NT2/D1 (cell line): ENCODE measurements around the gene BTNL3.
"Not testable (repeated sequence)": the region's sequence is repeated elsewhere in the genome, so short reads cannot be mapped to it uniquely, and the experiment has no call there.

Source experiments
- DNase-seq: peaks from one replicate; pipeline ENCODE4 v3.0.0-alpha.2; 2011; ENCODE audit warnings: low read depth, low spot score
- H3K27me3 ChIP-seq: 2 replicates; pipeline ENCODE4 v1.6.0; 2011; ENCODE audit warnings: mild to moderate bottlenecking; ENCODE audit not compliant: insufficient read length, insufficient read depth
- H3K36me3 ChIP-seq: 2 replicates; pipeline ENCODE4 v1.6.1; 2011; ENCODE audit warnings: mild to moderate bottlenecking, low read length, mixed read lengths; ENCODE audit not compliant: insufficient read depth, insufficient read length
- H3K4me1 ChIP-seq: 2 replicates; pipeline ENCODE4 v1.5.1; 2011; ENCODE audit not compliant: insufficient read depth, insufficient read length
- H3K4me3 ChIP-seq: 2 replicates; pipeline ENCODE4 v1.5.1; 2011; ENCODE audit warnings: low read depth; ENCODE audit not compliant: insufficient read length
- H3K9ac ChIP-seq: 2 replicates; pipeline ENCODE4 v1.6.0; 2011; ENCODE audit warnings: low read depth; ENCODE audit not compliant: insufficient read length
- H3K9me3 ChIP-seq: 2 replicates; pipeline ENCODE4 v1.5.1; 2011; ENCODE audit warnings: mild to moderate bottlenecking, low read length; ENCODE audit not compliant: insufficient read depth
- SUZ12 ChIP-seq: IDR thresholded peaks from 2 replicates; pipeline ENCODE4 v1.6.1; 2011; ENCODE audit not compliant: insufficient read length, insufficient read depth; ENCODE audit errors: extremely low read depth
- YY1 ChIP-seq: IDR thresholded peaks from 2 replicates; pipeline ENCODE4 v1.6.1; 2011; ENCODE audit not compliant: insufficient read length, insufficient read depth
- ZNF274 ChIP-seq: IDR thresholded peaks from 2 replicates; pipeline ENCODE4 v1.6.1; 2011; ENCODE audit warnings: mild to moderate bottlenecking, low read depth, low read length

The BTNL3 gene

DNA sequence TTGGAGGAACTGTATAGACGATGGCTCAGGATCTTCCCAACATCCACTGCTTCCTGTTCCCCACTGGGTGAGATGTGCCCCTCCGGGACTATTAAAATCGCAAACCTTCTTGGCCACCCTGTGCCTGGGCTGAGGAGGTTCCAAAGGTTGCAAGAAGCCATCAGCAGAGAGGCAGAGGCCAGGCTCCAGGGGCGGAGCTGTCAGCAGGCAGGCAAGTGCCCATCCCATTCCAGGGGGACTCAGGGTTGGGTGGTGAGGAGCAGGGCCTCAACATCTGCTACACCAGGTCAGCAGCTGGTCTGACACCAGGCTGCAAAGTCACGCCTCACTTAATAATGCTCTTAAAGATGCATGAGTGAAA lies 2.2 kb downstream of the BTNL3 start:
- Histone ChIP-seq H3K27me3 (no peaks in the 10 kb centered on the region), H3K4me1 (no peaks in the 10 kb centered on the region), H3K4me3 (no peak overlapping the region), H3K9me3 (0 out of 2 replicates have a peak, but pooled peaks cover 4% of the 10 kb centered on the region), H3K36me3 (no peaks in the 10 kb centered on the region), H3K9ac (no peak overlapping the region)
- no peak for DNase-seq
- TF ChIP-seq YY1, result no peak
- no peak for TF ChIP-seq SUZ12
- no peak for TF ChIP-seq ZNF274

DNA sequence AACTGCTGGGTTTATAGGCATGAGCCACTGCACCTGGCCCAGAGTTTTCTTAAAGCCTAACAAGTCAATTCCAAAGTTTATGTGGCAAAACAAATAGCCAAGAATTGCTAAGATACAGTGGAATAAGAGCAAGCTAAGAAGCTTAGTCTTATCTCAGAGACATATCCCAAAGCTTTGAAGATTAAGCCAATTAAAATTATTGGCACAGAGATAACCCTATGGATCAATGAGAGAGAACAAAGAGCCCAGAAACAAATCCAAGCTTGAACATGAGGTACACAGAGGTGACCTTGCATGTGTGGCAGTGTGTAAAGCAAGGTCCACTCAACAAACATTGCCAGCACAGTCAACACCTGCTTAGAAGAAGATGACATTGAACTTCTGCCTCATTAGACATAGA lies 13.3 kb downstream of the BTNL3 start:
- Histone ChIP-seq H3K9ac (no peak overlapping the region), H3K27me3 (no peaks in the 10 kb centered on the region), H3K4me3 (no peak overlapping the region), H3K9me3 (no peaks in the 10 kb centered on the region), H3K36me3 (no peaks in the 10 kb centered on the region), H3K4me1 (no peaks in the 10 kb centered on the region)
- DNase-seq, result no peak
- TF ChIP-seq ZNF274, result no peak
- no peak for TF ChIP-seq SUZ12
- TF ChIP-seq YY1, result no peak

DNA sequence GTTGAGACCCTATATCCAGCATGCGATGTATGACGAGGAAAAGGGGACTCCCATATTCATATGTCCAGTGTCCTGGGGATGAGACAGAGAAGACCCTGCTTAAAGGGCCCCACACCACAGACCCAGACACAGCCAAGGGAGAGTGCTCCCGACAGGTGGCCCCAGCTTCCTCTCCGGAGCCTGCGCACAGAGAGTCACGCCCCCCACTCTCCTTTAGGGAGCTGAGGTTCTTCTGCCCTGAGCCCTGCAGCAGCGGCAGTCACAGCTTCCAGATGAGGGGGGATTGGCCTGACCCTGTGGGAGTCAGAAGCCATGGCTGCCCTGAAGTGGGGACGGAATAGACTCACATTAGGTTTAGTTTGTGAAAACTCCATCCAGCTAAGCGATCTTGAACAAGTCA lies 17.1 kb downstream of the BTNL3 start:
- Histone ChIP-seq H3K9ac (no peak overlapping the region), H3K4me1 (peaks cover 3% of the 10 kb centered on the region), H3K27me3 (no peaks in the 10 kb centered on the region), H3K9me3 (no peaks in the 10 kb centered on the region), H3K36me3 (no peaks in the 10 kb centered on the region), H3K4me3 (no peak overlapping the region)
- DNase-seq, result no peak
- TF ChIP-seq SUZ12 (no peak), YY1 (no peak), ZNF274 (no peak)

DNA sequence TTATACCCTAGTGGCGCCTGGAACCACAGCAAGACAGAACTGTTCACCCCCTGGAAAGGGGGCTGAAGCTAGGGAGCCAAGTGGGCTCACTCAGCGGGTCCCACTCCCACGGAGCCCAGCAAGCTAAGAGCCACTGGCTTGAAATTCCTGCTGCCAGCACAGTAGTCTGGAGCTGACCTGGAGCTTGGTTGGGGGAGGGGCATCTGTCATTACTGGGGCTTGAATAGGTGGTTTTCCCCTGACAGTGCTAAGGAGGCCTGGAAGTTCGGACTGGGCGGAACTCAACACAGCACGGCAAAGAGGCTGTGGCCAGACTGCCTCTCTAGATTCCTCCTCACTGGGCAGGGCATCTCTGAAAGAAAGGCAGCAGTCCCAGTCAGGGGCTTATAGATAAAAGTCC lies 19.5 kb downstream of the BTNL3 start:
- H3K9me3 ChIP-seq, result no peaks in the 10 kb centered on the region
- H3K36me3 ChIP-seq, result no peaks in the 10 kb centered on the region
- peaks cover 3% of the 10 kb centered on the region for H3K4me1 ChIP-seq
- no peak overlapping the region for H3K9ac ChIP-seq
- no peak for DNase-seq
- TF ChIP-seq ZNF274 (no peak), SUZ12 (no peak), YY1 (no peak)
- no peak overlapping the region for H3K4me3 ChIP-seq
- H3K27me3 ChIP-seq, result no peaks in the 10 kb centered on the region

DNA sequence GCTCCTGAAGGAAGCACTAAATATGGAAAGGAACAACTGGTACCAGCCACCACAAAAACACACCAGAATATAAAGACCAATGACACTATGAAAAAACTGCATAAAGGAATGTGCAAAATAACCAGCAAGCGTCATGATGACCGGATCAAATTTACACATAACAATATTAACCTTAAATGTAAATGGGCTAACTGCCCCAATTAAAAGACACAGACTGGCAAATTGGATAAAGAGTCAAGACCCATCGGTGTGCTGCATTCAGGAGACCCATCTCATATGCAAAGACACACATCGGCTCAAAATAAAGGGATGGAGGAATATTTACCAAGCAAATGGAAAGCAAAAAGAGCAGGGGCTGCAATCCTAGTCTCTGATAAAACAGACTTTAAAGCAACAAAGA lies 21.4 kb downstream of the BTNL3 start:
- not testable (repeated sequence) for H3K9ac ChIP-seq, H3K9me3 ChIP-seq, H3K36me3 ChIP-seq, H3K4me3 ChIP-seq, DNase-seq, H3K27me3 ChIP-seq, H3K4me1 ChIP-seq

DNA sequence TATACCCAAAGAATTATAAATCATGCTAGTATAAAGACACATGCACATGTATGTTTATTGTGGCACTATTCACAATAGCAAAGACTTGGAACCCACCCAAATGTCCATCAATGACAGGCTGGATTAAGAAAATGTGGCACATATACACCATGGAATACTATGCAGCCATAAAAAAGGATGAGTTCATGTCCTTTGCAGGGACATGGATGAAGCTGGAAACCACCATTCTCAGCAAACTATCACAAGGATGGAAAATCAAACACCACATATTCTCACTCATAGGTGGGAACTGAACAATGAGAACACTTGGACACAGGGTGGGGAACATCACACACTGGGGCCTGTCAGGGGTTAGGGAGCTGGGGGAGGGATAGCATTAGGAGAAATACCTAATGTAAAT lies 26.0 kb downstream of the BTNL3 start:
- H3K36me3 ChIP-seq, H3K4me1 ChIP-seq: not testable (repeated sequence)

DNA sequence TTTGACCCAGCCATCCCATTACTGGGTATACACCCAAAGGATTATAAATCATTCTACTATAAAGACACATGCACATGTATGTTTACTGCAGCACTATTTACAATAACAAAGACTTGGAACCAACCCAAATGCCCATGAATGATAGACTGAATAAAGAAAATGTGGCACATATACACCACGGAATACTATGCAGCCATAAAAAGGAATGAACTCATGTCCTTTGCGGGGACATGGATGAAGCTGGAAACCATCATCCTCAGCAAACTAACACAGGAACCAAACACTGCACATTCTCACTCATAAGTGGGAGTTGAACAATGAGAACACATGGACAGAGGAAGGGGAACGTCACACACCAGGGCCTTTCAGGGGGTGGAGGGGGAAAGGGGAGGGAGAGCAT lies 28.8 kb downstream of the BTNL3 start:
- H3K27me3 ChIP-seq, H3K36me3 ChIP-seq, H3K9ac ChIP-seq, H3K4me1 ChIP-seq, H3K4me3 ChIP-seq, DNase-seq: not testable (repeated sequence)
- H3K9me3 ChIP-seq, result peaks cover 16% of the 10 kb centered on the region; the same call in 1 of the 2 replicates

More for the DNA sequence above, 26.0 kb downstream of the BTNL3 start:
- not testable (repeated sequence) for H3K4me3 ChIP-seq, H3K27me3 ChIP-seq, H3K9me3 ChIP-seq, H3K9ac ChIP-seq, DNase-seq

DNA sequence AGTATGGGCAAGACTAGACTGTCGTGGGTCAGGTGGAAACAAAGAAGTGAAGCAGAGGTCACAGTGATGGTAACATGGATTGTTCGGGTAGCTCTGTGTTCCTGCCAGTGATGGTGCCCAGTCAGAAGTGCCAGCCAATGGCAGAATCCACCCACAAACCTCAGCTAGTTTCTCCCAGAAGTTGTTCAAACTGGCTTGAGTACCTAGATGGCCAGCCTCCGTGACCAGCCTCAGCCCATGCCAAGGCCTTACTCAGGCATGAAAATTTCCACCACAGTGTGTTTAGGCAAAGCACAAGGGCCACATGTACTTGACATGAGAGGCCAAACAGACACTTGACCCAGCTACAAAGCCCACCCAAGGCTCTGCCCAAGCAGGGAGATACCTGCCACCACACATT lies 32.0 kb downstream of the BTNL3 start:
- no peak overlapping the region for H3K9ac ChIP-seq
- H3K27me3 ChIP-seq, result no peaks in the 10 kb centered on the region
- peaks cover 21% of the 10 kb centered on the region for H3K9me3 ChIP-seq
- H3K36me3 ChIP-seq, result no peaks in the 10 kb centered on the region
- no peak overlapping the region for H3K4me3 ChIP-seq
- DNase-seq, result no peak
- H3K4me1 ChIP-seq, result no peaks in the 10 kb centered on the region
- TF ChIP-seq YY1, result no peak
- TF ChIP-seq ZNF274, result no peak
- no peak for TF ChIP-seq SUZ12
